Effector CD4-positive, alpha-beta T cell (primary cell): ENCODE measurements around the gene RREB1.

ENCODE experiments used
- DNase-seq: peaks from one replicate; pipeline ENCODE4 v3.0.0-alpha.2; 2020

The RREB1 gene

DNA sequence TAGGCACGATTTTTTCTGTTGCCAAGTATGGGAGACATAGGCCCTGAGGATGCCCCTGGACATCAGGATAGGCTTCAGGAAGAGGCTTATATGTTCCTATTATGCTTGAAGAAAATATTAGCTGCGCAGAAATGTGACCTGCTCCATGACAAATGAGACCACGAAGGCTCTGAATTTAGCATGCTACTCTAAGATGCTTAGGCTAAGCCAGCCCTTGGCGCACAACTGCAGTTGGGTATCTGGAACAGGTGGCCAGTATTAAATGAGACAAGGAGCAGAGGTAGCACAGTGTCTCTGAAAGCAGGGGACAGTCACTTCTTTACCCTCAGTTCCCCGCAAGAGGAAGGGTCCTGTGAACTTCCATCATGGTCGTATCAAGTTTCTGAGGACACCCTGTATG lies 90.0 kb downstream of the RREB1 start:
- DNase-seq: no peak

DNA sequence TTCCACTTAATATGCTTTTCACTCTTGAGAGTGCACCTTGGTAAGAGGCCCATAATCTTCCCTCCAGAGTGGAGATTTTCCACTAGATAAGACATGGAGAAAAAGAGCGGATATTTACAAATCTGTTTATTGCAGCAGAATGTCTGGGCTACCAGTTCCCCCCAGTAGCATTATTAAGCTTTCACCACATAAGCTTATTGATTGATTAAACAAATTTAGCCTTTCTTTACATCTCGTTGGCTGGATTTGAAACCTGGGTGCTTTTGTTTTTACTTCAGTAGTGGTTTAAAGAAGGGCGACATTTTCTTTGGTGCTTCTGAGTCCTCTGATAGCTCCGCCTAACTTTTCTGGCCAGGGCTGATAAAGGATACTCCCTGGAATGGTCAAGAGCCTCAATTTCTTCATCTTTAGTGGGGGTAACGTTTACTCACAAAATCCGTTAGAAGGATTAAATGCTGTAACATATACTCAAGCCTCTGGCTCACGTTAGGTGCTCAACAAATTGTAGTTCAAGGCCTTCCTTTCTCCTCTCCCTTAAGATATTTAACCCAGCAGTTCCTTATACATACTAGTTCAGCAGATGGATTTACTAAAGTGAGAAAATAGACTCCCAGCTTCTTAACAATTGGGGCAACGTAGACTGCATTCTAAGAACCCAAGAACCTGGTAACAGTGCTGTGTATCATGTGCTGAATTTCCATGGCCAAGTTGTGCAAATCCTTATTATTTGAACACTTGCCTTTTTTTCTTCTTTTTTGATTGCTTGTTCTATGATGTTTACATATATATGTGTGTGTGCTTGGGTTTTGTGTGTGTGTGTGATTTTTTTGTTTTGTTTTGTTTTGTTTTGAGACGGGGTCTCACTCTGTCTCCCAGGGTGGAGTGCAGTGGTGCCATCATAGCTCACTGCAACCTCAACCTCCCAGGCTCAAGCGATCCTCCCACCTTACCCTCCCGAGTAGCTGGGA lies 91.4 kb downstream of the RREB1 start:
- no peak for DNase-seq

DNA sequence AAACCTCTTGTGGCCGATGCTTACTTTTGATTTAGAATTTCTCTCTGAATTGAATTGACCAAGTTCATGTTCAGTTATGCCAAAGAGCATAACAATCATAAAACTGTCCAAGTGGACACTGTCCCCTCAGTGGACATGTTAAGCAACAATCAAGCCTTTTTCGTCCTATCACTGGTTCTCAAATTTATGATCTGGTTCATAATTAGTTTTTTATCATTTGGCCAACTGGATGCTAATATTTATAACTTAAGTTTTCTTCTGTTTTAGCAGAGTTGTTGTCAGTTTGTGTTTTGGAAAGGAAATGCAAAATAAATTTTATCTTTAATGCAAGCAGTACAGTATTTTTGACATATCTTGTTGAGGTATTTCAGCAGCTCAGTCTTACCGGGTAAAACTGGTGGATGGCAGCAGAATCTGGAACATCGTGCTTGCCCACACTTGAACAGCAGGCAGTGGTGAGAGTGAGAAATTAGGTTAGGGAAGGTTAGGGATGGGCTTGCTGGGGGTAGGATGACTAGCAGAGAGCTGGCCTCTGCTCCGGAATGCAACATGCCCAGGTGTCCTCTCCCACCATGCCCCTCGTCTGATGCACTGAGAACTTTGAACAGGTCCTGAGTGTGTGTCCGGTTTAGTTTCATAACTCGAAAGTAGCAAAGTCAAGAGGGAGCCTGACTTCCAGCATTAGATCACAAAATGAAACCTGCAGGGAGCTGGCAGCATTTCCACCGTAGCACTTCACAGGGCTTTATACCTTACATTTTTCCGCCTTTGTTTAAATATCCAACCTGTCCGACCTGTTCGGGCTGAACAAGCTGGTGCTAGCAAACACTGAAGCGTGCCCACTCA lies 93.1 kb downstream of the RREB1 start:
- DNase-seq: no peak

DNA sequence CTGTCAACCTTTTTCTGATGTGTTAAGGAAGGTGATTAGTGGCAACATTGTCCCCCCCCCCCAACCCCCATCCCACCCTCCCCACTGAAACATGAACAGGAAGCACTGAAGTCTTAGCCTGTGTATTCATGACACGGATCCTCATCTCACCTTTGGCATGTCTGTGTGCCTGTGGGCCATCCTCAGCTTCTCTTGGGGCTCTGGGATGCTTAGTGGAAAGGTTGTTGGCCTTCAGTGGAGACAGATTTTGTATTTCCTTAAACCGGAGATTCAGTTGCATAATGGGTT lies 93.6 kb downstream of the RREB1 start:
- DNase-seq: no peak

DNA sequence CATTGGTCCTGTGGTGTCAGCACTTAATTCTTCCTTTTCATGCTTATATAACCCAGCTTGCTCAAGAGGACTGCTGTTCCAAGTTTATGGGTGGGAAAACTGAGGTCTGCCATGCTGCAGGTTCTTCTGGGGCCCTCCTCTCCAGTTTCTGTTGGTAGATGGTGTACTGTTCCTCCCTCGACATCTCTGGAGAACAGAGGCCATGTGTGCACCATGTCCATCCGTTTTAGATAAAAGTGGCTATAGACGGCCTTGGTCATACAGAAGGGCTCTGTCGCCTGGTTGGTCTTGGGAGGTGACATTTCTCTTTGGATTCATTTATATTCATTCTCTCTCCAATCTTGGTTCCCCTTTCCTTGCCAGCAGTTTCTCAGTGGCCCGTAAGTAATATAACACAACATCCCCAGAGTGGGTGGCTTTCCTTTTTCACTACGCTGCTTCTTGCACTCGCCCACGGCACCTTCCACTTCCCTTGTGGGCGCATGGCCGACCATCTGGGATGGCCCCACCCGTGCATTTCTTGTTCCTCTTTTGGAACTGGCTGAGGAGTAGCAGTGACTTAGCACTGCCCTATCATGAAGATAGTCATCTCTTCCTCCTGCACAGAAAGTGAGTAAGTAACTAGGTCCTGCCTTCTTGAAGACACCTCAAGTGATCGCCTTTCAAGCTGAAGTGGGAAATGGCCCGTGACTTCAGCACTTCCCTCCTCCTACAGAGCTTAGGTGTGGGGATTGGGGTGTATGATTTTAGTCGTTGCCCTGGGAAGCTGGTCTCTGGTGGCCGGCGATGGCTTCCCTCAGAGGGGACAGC lies 94.2 kb downstream of the RREB1 start:
- no peak for DNase-seq

DNA sequence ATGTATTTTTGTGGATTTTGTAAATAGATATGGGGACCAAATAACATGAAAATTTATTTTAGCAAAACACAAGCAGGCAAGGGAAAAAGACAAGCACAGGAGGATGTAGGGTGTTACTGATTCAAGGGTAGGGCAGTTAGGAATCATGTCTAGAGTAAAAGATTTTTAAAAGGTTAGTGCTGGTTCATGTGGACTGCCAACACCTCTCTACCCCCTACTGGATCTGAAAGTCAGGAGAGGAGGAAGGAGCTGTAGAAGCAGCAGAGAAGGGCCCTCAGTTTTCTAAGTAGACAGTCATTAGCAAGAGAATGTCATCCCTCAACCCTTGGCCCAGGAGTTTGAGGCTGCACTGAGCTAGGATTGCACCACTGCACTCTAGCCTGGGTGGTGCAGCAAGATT lies 95.2 kb downstream of the RREB1 start:
- no peak for DNase-seq

DNA sequence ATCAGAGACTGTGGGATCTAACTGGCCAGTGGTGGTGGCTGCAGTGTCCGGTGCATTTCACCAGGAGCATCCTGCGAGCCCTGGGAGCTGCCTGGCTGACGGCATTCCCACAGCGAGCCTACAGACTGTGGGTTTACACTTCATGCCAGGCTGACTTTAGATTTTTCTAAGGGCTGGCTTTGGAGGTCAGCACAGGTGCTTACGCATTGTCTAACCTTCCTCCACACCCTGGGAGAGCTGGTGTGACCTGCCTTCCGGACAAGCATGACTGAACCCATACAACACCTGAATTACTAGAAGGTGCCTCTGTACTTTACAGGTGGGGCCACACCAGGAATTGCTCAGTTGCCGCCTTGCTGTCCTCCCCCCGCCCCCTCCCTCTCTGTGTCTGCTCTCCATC lies 96.2 kb downstream of the RREB1 start:
- DNase-seq: no peak

DNA sequence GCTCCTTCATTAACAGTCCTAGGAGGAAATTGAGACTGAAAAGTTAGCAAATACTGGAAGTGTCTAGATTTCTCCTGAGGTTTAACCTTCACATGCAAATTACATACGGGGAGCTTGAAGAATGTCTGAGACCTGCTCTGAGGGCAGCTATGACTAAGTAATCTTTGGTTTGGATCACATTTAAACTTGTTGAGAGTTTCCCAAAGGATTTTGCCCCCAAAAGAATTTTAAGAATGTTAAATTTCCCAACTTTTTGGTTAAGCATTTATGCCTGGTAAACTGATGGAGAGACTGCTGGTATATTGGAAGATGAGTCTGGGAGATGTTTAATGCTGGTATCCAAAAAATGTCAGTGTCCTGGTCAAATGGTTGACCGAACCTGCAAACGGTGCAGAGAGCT lies 97.0 kb downstream of the RREB1 start:
- no peak for DNase-seq

DNA sequence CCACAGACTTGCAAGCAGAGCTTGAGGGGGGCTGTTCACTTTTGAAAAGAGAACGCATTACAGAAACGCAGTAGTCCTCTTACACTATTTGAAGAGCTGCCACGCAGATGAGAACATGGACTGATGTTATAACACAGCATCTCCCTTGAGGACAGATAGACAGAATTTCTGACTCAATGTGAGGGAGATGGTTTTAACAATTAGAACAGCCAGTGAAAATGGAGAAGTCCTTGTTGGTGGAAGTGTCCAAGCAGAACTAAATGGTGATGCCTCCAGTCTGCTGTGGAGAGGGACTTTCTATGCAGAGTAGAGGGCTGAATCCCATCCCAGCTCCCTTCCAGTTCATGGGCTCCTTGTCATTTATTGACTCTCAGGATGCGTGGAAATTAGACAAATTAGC lies 100.0 kb downstream of the RREB1 start:
- DNase-seq: no peak

DNA sequence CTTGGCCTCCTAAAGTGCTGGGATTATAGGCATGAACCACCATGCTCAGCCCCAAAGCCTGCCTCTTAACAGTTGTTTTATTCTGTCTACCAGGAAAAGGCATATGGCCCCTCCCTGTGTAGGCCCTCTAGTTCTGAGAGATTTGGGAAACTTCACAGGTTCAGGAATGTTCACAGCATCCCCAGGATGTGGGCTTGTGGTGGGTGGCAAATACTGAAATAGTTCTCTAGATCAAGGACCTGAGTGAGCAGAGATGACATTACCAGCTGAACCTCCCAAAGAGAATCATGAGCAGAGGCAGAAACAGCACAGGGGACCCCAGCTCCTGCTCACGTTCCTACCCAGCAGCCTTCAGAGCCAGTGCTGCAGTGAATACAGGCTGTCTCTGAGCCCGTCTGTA lies 105.7 kb downstream of the RREB1 start:
- DNase-seq: no peak

DNA sequence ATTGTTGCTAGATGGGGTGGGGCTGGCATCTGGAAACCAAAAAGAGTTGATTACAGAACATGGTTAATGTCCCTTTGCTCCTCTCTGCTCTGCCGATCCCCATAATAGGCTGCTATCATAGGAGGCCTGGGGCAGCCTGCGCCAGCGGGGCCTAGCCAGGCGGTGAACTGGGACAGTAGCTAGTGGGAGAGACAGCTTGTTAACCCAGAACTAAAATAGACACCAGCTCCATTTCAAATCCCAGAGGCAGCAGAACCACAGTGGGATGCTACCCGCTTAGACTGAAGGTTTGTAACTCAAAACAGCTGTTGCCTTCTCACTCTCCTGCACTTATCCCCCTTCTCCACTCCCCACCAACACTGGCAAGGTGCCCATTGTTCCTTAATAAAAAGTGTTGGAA lies 106.7 kb downstream of the RREB1 start:
- no peak for DNase-seq

DNA sequence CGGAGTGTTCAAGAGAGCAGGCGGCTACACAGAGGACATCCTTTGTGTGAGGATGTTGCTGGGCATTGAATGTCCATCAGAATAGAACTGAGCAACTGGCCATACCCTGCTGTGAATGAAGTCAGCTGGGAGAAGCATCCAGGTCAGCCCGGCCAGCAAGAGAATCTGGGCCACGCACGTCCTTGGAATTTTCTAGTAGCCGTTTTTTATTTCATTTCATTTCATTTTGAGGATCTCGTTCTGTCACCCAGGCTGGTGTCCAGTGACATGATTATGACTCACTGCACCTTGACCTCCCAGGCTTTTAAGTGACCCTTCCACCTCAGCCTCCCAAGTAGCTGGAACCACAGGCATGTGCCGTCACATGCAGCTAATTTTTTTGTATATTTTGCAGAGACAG lies 107.4 kb downstream of the RREB1 start:
- no peak for DNase-seq

DNA sequence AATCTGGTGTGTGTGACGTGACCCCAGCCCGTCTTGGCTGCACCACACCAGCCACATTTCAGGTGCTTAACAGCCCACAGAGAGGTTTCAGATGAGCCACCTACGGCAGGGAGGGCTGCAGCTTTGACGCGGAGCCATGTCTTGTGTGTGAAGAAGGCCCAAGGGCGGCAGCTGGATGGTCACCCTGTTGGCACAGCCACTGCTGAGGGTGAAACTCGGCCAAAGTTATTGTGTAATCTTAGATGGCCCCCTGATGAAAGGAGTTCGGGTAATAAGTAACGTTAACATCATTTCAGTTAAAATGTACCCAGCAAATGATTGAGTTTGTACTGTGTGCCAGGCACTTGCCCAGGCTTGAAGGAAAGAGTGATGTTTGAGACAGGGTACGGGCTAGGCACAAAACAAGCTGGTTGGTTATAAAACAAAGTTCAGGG lies 108.1 kb downstream of the RREB1 start:
- no peak for DNase-seq

DNA sequence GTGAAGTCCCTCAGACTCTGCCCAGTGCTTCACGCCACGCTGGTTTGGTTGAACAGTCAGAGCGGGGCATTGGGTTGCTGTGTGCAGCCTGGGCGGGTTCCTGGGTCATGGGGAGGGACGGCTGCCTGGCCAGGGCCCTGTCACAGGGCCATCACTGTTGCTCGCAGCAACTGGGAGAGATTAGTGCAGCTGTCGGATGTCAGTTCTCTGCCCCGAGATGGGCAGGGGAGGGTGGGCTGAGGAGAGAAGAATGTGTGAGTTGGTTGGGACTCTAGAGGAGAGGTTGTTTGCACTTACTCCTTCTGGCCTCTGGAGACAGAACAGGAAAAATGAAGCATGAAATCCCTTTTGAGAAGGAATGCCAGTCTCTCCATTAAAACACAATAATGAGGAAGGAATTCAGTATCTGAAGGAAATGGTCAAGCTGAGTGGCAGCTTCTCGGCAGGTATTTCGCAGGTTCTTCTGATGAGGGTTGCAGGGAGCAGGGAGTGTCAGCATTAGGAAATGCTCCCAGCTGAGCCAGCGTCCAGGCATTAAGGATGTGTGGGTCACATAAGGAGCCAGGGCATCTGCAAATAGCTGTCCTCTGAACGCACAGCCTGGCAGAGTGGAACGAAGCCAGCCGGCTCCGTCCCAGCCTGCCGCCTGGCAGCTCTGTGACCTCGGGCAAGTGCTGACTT lies 109.3 kb downstream of the RREB1 start:
- DNase-seq: no peak

DNA sequence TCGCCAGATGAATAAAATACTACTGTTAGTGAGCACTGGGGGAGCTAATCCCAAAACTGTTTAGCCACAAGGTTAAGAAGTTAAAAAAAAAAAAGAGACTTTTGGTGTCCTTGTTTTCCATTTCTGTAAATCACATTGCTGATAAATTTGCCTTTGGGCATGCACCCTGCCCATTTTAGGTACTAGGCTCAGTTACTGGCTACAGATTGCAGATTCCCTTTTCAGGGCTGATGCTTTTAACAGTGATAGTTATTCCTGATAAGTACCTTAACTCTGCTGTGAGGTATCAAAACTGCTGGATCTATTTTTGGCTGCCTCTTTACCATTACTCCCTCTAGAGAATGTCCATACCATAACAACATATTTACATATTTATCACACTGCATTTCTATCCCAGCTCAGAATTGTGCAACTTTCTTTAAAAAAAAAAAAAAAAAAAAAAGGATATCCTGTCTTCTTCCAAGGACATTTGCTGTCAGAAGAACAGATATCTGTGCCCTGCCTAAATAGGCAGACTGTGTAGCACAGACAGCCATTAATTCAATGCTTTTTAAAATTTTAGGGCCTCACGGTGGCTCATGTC lies 110.7 kb downstream of the RREB1 start:
- no peak for DNase-seq

DNA sequence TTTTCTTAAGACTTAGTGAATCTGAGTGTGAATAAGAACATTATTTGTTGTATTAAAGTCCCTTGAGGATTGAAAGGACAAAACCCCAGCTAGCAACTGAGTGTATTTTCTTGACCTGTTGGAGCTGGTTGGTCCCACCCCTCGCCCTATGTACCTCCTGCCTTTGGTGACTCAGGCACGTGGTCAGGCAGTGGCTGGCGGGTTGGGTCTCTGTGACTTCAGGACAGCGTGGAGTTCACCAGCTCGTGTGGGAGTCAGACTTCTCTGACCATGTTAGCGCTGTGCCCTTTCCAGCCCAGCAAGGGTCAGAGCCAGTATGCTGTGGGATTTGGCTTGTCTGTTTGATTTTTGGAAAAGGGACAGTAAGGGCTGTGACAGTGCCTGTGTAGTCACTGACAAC lies 111.5 kb downstream of the RREB1 start:
- DNase-seq: no peak

DNA sequence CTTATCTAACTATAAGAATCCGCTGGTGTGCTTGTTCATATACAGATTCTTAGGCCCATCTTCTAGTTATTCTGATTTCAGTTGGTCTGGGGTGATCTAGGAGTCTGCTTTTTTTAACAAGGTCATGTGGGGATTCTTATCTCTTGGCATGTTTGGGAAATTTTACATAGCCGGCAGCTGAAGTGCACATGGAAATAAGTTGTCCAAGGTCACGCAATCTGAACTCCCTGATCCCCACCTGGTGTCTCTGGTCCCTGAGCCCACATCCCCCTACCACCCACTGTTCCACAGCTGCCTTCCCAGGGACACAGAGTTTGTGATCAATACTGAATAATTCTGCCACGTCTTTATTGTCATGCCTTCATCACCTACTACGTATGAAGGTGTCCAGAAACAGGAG lies 114.4 kb downstream of the RREB1 start:
- no peak for DNase-seq

DNA sequence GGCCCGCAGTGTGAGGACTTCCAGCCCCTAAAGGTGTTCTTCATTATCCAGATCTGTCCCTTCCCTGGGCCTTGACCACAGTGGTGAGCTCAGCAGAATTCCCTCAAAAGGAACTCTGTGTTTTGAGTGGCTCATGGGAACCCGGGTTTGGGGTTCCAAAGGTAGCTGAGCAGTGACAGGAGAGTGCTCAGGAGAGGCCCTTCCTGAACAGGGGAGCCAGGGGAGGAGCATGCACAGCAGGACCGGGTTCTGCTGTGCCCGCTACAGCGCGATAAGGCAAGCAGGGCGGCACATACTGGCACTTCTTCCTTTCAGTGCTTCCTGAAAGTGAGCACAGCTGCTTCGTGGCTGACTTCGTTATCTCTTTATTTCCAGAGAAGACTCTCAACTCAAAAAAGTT lies 117.0 kb downstream of the RREB1 start:
- DNase-seq: no peak

DNA sequence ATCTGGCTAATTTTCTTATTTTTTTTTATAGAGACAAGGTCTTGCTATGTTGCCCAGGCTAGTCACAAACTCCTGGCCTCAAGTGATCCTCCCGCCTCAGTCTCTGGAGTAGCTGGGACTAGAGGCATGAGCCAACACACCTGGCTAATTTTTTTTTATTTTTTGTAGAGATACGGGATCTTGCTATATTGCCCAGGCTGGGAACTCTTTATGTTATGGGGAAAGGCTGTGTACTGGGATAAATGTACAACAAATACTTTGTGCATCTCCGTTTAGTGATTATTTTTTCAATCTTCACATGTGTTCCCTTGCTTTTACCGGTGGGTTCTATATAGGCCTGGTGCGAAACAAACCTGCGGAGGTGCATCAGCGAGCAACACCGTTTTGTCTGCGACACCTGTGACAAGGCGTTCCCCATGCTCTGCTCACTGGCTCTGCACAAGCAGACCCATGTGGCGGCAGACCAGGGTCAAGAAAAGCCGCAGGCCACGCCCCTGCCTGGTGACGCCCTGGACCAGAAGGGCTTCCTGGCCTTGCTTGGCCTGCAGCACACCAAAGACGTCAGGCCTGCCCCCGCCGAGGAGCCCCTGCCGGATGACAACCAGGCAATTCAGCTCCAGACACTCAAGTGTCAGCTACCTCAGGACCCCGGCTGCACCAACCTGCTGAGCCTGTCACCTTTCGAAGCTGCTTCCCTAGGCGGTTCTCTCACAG lies 121.1 kb downstream of the RREB1 start:
- DNase-seq: no peak

DNA sequence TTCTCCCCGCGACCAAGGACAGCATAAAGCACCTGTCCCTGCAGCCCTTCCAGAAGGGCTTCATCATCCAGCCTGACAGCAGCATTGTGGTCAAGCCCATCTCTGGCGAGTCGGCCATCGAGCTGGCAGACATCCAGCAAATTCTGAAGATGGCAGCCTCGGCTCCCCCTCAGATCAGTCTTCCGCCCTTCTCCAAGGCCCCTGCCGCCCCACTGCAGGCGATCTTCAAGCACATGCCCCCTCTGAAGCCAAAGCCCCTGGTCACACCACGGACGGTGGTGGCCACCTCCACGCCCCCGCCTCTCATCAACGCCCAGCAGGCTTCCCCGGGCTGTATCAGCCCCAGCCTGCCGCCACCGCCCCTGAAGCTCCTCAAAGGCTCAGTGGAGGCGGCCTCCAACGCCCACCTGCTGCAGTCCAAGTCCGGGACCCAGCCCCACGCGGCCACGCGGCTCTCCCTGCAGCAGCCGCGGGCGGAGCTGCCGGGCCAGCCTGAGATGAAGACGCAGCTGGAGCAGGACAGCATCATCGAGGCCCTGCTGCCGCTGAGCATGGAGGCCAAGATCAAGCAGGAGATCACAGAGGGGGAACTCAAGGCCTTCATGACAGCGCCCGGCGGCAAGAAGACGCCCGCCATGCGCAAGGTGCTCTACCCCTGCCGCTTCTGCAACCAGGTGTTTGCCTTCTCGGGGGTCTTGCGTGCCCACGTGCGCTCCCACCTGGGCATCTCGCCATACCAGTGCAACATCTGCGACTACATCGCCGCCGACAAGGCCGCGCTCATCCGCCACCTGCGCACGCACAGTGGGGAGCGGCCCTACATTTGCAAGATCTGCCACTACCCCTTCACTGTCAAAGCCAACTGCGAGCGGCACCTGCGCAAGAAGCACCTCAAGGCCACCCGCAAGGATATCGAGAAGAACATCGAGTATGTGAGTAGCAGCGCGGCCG lies 121.9 kb downstream of the RREB1 start:
- DNase-seq: no peak

DNA sequence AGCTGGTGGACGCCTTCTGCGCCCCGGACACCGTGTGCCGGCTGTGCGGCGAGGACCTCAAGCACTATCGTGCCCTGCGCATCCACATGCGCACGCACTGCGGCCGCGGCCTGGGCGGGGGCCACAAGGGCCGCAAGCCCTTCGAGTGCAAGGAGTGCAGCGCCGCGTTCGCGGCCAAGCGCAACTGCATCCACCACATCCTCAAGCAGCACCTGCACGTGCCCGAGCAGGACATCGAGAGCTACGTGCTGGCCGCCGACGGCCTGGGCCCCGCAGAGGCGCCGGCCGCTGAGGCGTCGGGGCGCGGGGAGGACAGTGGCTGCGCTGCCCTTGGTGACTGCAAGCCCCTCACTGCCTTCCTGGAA lies 122.5 kb downstream of the RREB1 start:
- no peak for DNase-seq
